ENCODE measurements around the gene IL17REL. TPM values are rescaled to one million over a fixed set of nuclear protein-coding genes. Genes with fewer than 3 reads are reported as not detected.

The IL17REL gene
- total and polyA plus RNA-seq, 10 of the 15 experiments (the other 5 are each of a cell fraction or from before 2014, with no cell fraction given): 0.03 TPM; not detected in 9

DNA sequence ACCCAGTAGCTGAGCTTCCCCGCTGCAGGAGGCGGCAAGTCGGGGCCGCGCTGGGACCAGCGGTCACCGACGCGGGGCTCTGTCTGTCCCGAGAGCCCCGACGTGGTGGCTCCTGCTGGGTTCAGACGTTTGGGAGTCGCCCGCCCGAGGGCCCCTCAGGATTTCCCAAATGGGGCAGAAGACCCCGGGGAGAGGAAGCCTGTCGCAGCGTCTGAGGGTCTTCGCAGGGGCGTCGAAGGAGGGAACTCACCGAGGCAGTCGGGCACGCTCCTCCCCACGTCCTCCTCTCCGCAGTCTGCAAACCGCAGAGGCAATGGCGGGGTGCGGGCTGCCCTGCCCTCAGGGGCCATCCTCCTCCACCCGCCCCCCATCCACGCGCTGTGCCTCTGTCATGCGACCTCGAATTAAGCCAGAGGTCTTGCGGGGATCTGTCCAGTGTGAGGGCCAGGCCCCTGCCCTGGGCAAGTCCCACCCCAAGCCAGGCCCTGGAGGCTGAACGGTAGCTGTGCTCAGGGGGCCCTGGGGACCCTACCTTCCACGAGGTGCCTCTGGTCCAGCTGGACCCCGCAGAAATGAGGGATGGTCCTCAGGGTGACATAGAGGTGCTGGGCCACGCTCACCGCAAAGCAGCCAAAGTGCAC, 12.5 kb downstream of the IL17REL start:
- in situ Hi-C loops (cut with MboI): no loop called here
- ChIA-PET POLR2A (no interaction called here), CTCF (no interaction called here), SMC1A (ENCODE audit: uncharacterized antibody, unreplicated experiment) (no interaction called here), RAD21 (ENCODE audit: unreplicated experiment) (no interaction called here)
- no peaks in the 10 kb centered on the region for H3K4me1 ChIP-seq (ENCODE audit: control insufficient read depth, insufficient read depth, low read length)
- H3K79me2 ChIP-seq (ENCODE audit: control insufficient read depth, insufficient read depth, low read length): no peaks in the 10 kb centered on the region
- H3K36me3 ChIP-seq (ENCODE audit: control insufficient read depth in 2 of 2, insufficient read depth in 2 of 2, low read length in 1 of 2): no peaks in the 10 kb centered on the region
- no peaks in the 10 kb centered on the region for H3K27me3 ChIP-seq (replicated peaks in 1 of 2; ENCODE audit: control insufficient read depth in 2 of 2, insufficient read depth in 2 of 2, low read length in 1 of 2)
- ATAC-seq (no peak), DNase-seq (ENCODE audit: low read depth, low spot score) (no peak), FAIRE-seq (no peak)
- intact Hi-C loops (cut with micrococcal nuclease; ENCODE audit: unreplicated experiment): no loop called here
- H2AFZ ChIP-seq (ENCODE audit: control insufficient read depth, low read depth, low read length): no peak overlapping the region
- H3K9ac ChIP-seq (ENCODE audit: control insufficient read depth, insufficient read depth, low read length): no peak overlapping the region
- TF ChIP-seq RFX5 (IDR thresholded peaks at IDR 0.05; ENCODE audit: low read depth, low read length) (no peak), BMI1 (IDR thresholded peaks at IDR 0.05; ENCODE audit: borderline replicate concordance) (no peak), STAT1 (conservative IDR thresholded peaks at IDR 0.05) (no peak)
- TF ChIP-seq, protein P1, sequence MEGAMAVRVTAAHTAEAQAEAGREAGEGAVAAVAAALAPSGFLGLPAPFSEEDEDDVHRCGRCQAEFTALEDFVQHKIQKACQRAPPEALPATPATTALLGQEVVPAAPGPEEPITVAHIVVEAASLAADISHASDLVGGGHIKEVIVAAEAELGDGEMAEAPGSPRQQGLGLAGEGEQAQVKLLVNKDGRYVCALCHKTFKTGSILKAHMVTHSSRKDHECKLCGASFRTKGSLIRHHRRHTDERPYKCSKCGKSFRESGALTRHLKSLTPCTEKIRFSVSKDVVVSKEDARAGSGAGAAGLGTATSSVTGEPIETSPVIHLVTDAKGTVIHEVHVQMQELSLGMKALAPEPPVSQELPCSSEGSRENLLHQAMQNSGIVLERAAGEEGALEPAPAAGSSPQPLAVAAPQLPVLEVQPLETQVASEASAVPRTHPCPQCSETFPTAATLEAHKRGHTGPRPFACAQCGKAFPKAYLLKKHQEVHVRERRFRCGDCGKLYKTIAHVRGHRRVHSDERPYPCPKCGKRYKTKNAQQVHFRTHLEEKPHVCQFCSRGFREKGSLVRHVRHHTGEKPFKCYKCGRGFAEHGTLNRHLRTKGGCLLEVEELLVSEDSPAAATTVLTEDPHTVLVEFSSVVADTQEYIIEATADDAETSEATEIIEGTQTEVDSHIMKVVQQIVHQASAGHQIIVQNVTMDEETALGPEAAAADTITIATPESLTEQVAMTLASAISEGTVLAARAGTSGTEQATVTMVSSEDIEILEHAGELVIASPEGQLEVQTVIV (IDR thresholded peaks at IDR 0.05; ENCODE audit: borderline replicate concordance, partially characterized antibody): no peak
- TF ChIP-seq, protein P2, sequence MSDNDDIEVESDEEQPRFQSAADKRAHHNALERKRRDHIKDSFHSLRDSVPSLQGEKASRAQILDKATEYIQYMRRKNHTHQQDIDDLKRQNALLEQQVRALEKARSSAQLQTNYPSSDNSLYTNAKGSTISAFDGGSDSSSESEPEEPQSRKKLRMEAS (IDR thresholded peaks at IDR 0.05; ENCODE audit: low read depth, low read length): no peak
- H3K4me2 ChIP-seq (ENCODE audit: control insufficient read depth, insufficient read depth): no peak overlapping the region
- H3K9me3 ChIP-seq (replicated peaks; ENCODE audit: control insufficient read depth, insufficient read depth, low read length): no peaks in the 10 kb centered on the region
- BruUV-seq (replicated peaks): no TSS peak
- 59% methylated on average over 35 of the region's 41 CpGs for WGBS (ENCODE audit: insufficient coverage, insufficient replicate concordance, low lambda C conversion rate, missing lambda C conversion rate)
- no peaks in the 10 kb centered on the region for H4K20me1 ChIP-seq (ENCODE audit: control insufficient read depth, insufficient read depth)
- no peak overlapping the region for H3K27ac ChIP-seq (ENCODE audit: control insufficient read depth, insufficient read depth)
- no peak overlapping the region for H3K4me3 ChIP-seq
